OCI-LY7 (cell line): ENCODE data around the gene TPRG1.

Experiments used
- CTCF ChIP-seq: fragments of 200-600 bp; sonication (generic); conservative IDR thresholded peaks from 2 replicates; pipeline ENCODE4 v1.5.1; 2014; ENCODE audit warnings: mild to moderate bottlenecking, antibody characterized with exemption, low read length, moderate library complexity, mixed read lengths
- EZH2phosphoT487 ChIP-seq: fragments of 200-600 bp; sonication (generic); IDR thresholded peaks from 2 replicates; pipeline ENCODE4 v1.6.1; 2018; ENCODE audit warnings: low read depth, borderline replicate concordance, mild to moderate bottlenecking, mixed run types, antibody characterized with exemption, low read length, moderate library complexity, mixed read lengths

GRCh38 chr3:189222927-189223636 lies 51.3 kb downstream of the TPRG1 start:
- TF ChIP-seq CTCF, result no peak
- TF ChIP-seq EZH2phosphoT487, result no peak
